Spleen (tissue), 11 donors: ENCODE measurements around the gene SLC24A3. TPM values are rescaled to one million over a fixed set of nuclear protein-coding genes. Genes with fewer than 3 reads are reported as not detected.

Source experiments
- DNase-seq: peaks from one replicate; pipeline ENCODE4 v3.0.0-alpha.2; 2020
- H3K27ac ChIP-seq, 8 donors: fragments of 200-600 bp; sonication (generic) in 7 of 8; 1 replicate in 4 of 8; 2 replicates in 4 of 8; pipeline versions ENCODE4 v1.5.0 to v1.8.0; 2016 to 2021; ENCODE audit warnings: inconsistent platforms in 4 of 8, mild to moderate bottlenecking in 4 of 8, moderate library complexity in 1 of 8
- H3K27me3 ChIP-seq, 7 donors: fragments of 200-600 bp; sonication (generic) in 6 of 7; replicated peaks in 1 of 7; 1 replicate in 4 of 7; 2 replicates in 3 of 7; pipeline versions ENCODE4 v1.5.0 to v1.8.0; 2016 to 2021; ENCODE audit warnings: inconsistent platforms in 3 of 7, mild to moderate bottlenecking in 1 of 7
- H3K36me3 ChIP-seq, 6 donors: fragments of 200-600 bp; sonication (generic) in 5 of 6; 1 replicate in 4 of 6; 2 replicates in 2 of 6; pipeline versions ENCODE4 v1.5.0 to v1.8.0; 2016 to 2021; ENCODE audit warnings: inconsistent platforms in 2 of 6
- H3K4me1 ChIP-seq, 6 donors: fragments of 200-600 bp; sonication (generic) in 5 of 6; 1 replicate in 3 of 6; 2 replicates in 3 of 6; pipeline versions ENCODE4 v1.5.0 to v1.8.0; 2016 to 2021; ENCODE audit warnings: inconsistent platforms in 3 of 6
- H3K4me3 ChIP-seq, 8 donors: fragments of 200-600 bp; sonication (generic) in 7 of 8; 1 replicate in 4 of 8; 2 replicates in 4 of 8; pipeline versions ENCODE4 v1.5.0 to v1.8.0; 2016 to 2021; ENCODE audit warnings: inconsistent platforms in 4 of 8, mild to moderate bottlenecking in 4 of 8, moderate library complexity in 2 of 8
- H3K9me3 ChIP-seq, 8 donors: fragments of 200-600 bp; sonication (generic) in 7 of 8; 1 replicate in 4 of 8; 2 replicates in 4 of 8; pipeline versions ENCODE4 v1.5.0 to v1.8.0; 2016 to 2021; ENCODE audit warnings: inconsistent platforms in 4 of 8
- POLR2A ChIP-seq, 3 donors: fragments of 450-650 bp; IDR thresholded peaks; one replicate each; pipeline ENCODE4 v1.5.1; 2017; ENCODE audit warnings: antibody characterized with exemption in 3 of 3, mild to moderate bottlenecking in 1 of 3
- POLR2AphosphoS5 ChIP-seq, 3 donors: sonication (generic); formaldehyde crosslinking; IDR thresholded peaks; one replicate each; pipeline ENCODE4 v1.5.1; 2017; ENCODE audit warnings: antibody characterized with exemption in 3 of 3
- WGBS, 5 donors: extraction: QIAGEN DNeasy Blood & Tissue Kit in 3 of 5; methylation state at CpG; one replicate each; pipeline versions ENCODE4 v1.1.5 to v1.1.7; 2013 to 2018; 5-methylcytosine and 5-hydroxymethylcytosine counted together
- intact Hi-C: fragments of 100-400 bp; cut with DNase I; formaldehyde crosslinking; loops from one replicate; pipeline ENCODE4 v1.15.0; 2023; ENCODE audit warnings: low total_unique reads
- polyA plus RNA-seq, 3 donors: library from polyadenylated mRNA; stranded (reverse); fragments of 200-250 nt; gene quantifications; one replicate each; pipeline ENCODE4 v1.2.1, GENCODE V29; 2013
- total RNA-seq, 7 donors: library from RNA; depleted of rRNA in 3 of 7; stranded (reverse); fragments of >200 nt in 3 of 7; fragmentation: NEBNext Ultra II Directional in 4 of 7; extraction: Animal tissue kit (Norgen Biotek cat#: 25700) in 4 of 7; gene quantifications; one replicate each; pipeline versions ENCODE4 v1.1.0 to v1.2.1, GENCODE V29; 2016 to 2021
- TF ChIP-seq, protein P1 (sequence below), 11 experiments: fragments of 200-600 bp in 7 of 11; fragments of 450-650 bp in 4 of 11; sonication (generic) in 4 of 11; IDR thresholded peaks in 8 of 11; conservative IDR thresholded peaks in 3 of 11; 1 replicate in 7 of 11; 2 replicates in 4 of 11; pipeline versions ENCODE4 v1.4.0 to v1.8.0; 2016 to 2021; ENCODE audit warnings: antibody characterized with exemption in 11 of 11, inconsistent platforms in 4 of 11, mild to moderate bottlenecking in 1 of 11
- donor health status: healthy with polysubstance abuse.
- donor health status: DM: no; HTN: no; CAD: no; lungs with moderate emphysema.
- donor health status: DM: no; HTN: no; CAD: no.
- donor health status: Bipolar disorder and iron deficiency.
- donor health status: healthy.
- donor health status: DM: no; HTN: no; CAD: no.
- donor health status: DM: yes; HTN: yes; CAD: no.

The SLC24A3 gene
- total and polyA plus RNA-seq, 10 donors, result 0.37 to 3.9 (median 2.6) TPM

DNA sequence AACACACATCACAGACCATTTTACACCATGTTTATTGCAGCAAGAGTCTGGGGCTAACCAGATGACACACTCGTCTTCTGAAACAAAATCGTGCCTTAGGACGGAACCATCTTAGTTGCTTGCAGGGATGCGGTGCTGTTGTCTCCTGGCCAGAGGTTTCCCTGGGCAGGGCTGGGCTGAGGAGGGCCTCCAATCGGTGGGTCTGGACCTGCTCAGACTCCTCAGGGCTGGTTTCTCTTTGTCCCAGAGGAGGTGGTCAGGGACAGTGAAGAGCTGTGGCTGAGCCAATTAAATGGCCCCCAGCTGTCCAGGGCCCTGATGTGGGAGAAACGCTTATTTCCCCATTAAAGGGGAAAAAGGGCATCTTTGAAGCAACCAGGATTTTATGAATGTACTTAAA is 117.6 kb downstream of the SLC24A3 start:
- no peaks in the 10 kb centered on the region for H3K9me3 ChIP-seq
- no peaks in the 10 kb centered on the region for H3K36me3 ChIP-seq
- TF ChIP-seq POLR2AphosphoS5 (IDR thresholded peaks at IDR 0.05) (no peak), POLR2A (IDR thresholded peaks at IDR 0.05) (no peak)
- TF ChIP-seq, protein P1, sequence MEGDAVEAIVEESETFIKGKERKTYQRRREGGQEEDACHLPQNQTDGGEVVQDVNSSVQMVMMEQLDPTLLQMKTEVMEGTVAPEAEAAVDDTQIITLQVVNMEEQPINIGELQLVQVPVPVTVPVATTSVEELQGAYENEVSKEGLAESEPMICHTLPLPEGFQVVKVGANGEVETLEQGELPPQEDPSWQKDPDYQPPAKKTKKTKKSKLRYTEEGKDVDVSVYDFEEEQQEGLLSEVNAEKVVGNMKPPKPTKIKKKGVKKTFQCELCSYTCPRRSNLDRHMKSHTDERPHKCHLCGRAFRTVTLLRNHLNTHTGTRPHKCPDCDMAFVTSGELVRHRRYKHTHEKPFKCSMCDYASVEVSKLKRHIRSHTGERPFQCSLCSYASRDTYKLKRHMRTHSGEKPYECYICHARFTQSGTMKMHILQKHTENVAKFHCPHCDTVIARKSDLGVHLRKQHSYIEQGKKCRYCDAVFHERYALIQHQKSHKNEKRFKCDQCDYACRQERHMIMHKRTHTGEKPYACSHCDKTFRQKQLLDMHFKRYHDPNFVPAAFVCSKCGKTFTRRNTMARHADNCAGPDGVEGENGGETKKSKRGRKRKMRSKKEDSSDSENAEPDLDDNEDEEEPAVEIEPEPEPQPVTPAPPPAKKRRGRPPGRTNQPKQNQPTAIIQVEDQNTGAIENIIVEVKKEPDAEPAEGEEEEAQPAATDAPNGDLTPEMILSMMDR (IDR thresholded peaks at IDR 0.05 in 8 of 11, conservative IDR thresholded peaks at IDR 0.05 in 3 of 11), result no peak
- intact Hi-C loops, result no loop called here
- peaks cover 0 to 8% (median 0%) of the 10 kb centered on the region in 7 donors for H3K27me3 ChIP-seq
- no peak overlapping the region for H3K4me3 ChIP-seq
- no peak overlapping the region for H3K27ac ChIP-seq
- no peak for DNase-seq
- 86 to 92% (median 89%) methylated on average over 5 to 6 of the region's 6 CpGs for WGBS, 5 donors
- H3K4me1 ChIP-seq, result no peaks in the 10 kb centered on the region

DNA sequence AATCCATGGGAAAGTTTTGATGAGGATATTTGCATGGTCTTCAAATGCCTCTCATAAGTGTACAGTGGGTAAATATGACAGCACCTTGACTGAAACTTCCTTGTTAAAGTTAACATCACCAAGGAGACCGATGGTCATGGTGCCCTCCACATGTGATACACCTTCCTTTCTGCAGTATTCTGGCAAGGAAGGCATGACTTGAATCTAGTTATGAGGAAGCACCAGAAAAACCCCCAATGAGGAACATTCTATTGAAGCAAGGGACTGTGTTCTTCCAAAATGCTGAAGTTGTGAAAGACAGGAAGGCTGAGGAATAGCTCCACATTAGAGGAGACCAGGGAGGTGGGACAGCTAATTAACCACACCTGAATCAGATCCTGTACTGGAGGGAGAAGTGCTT is 118.3 kb downstream of the SLC24A3 start:
- H3K27ac ChIP-seq, result no peak overlapping the region
- no peaks in the 10 kb centered on the region for H3K36me3 ChIP-seq
- H3K4me3 ChIP-seq, result no peak overlapping the region
- H3K4me1 ChIP-seq, result no peaks in the 10 kb centered on the region
- WGBS, 5 donors, result 23 to 44% (median 28%) methylated on average over 1 of the region's 1 CpG
- no peaks in the 10 kb centered on the region for H3K9me3 ChIP-seq
- intact Hi-C loops, result no loop called here
- no peak for DNase-seq
- TF ChIP-seq POLR2AphosphoS5 (IDR thresholded peaks at IDR 0.05) (no peak), POLR2A (IDR thresholded peaks at IDR 0.05) (no peak)
- TF ChIP-seq, protein P1 (IDR thresholded peaks at IDR 0.05 in 8 of 11, conservative IDR thresholded peaks at IDR 0.05 in 3 of 11), result no peak
- H3K27me3 ChIP-seq, result peaks cover 0 to 8% (median 0%) of the 10 kb centered on the region in 7 donors

DNA sequence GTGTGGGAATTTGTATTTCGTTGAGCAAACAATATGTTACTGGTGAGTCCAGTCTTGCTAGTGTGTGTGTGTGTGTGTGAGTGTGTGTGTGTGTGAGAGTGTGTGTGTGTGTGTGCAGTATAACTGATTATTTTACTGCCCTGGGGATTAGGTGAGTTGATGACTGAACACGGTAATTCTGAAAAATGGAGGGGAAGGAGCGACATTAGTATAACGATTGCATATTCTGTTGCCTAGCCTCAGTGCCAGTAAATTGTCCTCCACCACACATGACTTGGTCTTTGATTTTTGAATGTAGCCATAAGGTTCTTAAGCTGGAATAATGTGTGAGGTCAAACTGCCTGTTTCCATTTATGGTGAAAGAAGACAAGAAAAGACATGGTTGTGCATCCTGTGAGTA is 121.1 kb downstream of the SLC24A3 start:
- TF ChIP-seq, protein P1 (IDR thresholded peaks at IDR 0.05 in 8 of 11, conservative IDR thresholded peaks at IDR 0.05 in 3 of 11), result no peak
- no peak for TF ChIP-seq POLR2AphosphoS5 (IDR thresholded peaks at IDR 0.05)
- TF ChIP-seq POLR2A (IDR thresholded peaks at IDR 0.05), result no peak
- Histone ChIP-seq H3K27me3 (peaks cover 0 to 3% (median 0%) of the 10 kb centered on the region in 7 donors), H3K36me3 (no peaks in the 10 kb centered on the region), H3K4me3 (no peak overlapping the region), H3K4me1 (no peaks in the 10 kb centered on the region), H3K9me3 (no peaks in the 10 kb centered on the region), H3K27ac (no peak overlapping the region)
- WGBS, 5 donors, result 66 to 88% (median 74%) methylated on average over 4 of the region's 4 CpGs
- DNase-seq, result no peak
- intact Hi-C loops, result no loop called here

DNA sequence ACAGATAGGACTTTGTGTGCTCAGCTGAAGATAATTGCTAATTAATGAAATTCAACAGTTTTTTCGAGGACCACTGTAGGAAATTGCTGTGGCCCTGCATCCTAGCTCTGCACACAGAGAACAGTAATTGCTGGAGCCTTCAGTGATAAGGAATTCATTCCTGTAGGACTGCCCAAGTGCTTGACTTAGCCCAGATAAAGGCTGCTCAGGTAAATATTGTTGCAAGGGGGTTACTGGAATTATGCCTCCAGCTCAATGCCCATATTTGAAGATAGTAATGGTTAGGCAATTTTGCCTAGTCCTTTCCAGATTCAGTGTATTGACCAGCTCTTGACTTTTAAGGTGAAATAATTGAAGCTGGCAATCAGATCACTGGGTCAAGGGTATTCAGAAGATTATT is 122.9 kb downstream of the SLC24A3 start:
- H3K9me3 ChIP-seq, result no peaks in the 10 kb centered on the region
- no peak for DNase-seq
- H3K4me1 ChIP-seq, result no peaks in the 10 kb centered on the region
- no peaks in the 10 kb centered on the region for H3K36me3 ChIP-seq
- H3K27me3 ChIP-seq, result no peaks in the 10 kb centered on the region
- intact Hi-C loops, result no loop called here
- 68 to 79% (median 74%) methylated on average over 1 of the region's 1 CpG for WGBS, 5 donors
- TF ChIP-seq, protein P1 (IDR thresholded peaks at IDR 0.05 in 8 of 11, conservative IDR thresholded peaks at IDR 0.05 in 3 of 11), result no peak
- no peak for TF ChIP-seq POLR2A (IDR thresholded peaks at IDR 0.05)
- no peak for TF ChIP-seq POLR2AphosphoS5 (IDR thresholded peaks at IDR 0.05)
- H3K4me3 ChIP-seq, result no peak overlapping the region
- no peak overlapping the region for H3K27ac ChIP-seq
